ENCODE measurements around the gene CIB4. TPM values are rescaled to one million over a fixed set of nuclear protein-coding genes. Genes with fewer than 3 reads are reported as not detected.

CIB4 gene
- total and polyA plus RNA-seq, 2 of the 13 experiments (the other 11 are each of a cell fraction or from before 2014, with no cell fraction given), result not detected

GRCh38 chr2:26651470-26651771 lies 10.3 kb upstream of the CIB4 start:
- no peak for FAIRE-seq
- H4K20me1 ChIP-seq (ENCODE audit: insufficient read depth, low read length), result no peaks in the 10 kb centered on the region
- intact Hi-C loops (cut with micrococcal nuclease; ENCODE audit: unreplicated experiment) (no loop called here), in situ Hi-C loops (cut with HindIII; ENCODE audit: extremely low pct_ligation_motif_present, low pct_unique_long_range_greater_than_20kb) (no loop called here)
- no peak overlapping the region for H3K27ac ChIP-seq (ENCODE audit: extremely low read length, insufficient read depth, low read length)
- no peak overlapping the region for H3K4me2 ChIP-seq (ENCODE audit: low read depth, low read length)
- TF ChIP-seq NR3C1 (CRISPR knock-in tag; IDR thresholded peaks at IDR 0.05) (no peak), HOXA7 (CRISPR knock-in tag; IDR thresholded peaks at IDR 0.05) (no peak), NFE2 (CRISPR knock-in tag; IDR thresholded peaks at IDR 0.05) (no peak), ZNF598 (CRISPR knock-in tag; IDR thresholded peaks at IDR 0.05; ENCODE audit: borderline replicate concordance) (no peak), RBM22 (optimal IDR thresholded peaks at IDR 0.05; ENCODE audit: low read length) (no peak), IKZF4 (CRISPR knock-in tag; IDR thresholded peaks at IDR 0.05; ENCODE audit: borderline replicate concordance, low read depth, not compliant biosample characterization) (no peak), TAF1 (CRISPR knock-in tag; IDR thresholded peaks at IDR 0.05) (no peak), ZFP41 (CRISPR knock-in tag; IDR thresholded peaks at IDR 0.05; ENCODE audit: borderline replicate concordance) (no peak), SMAD1 (CRISPR knock-in tag; IDR thresholded peaks at IDR 0.05; ENCODE audit: borderline replicate concordance, low read depth) (no peak), PHF21A (CRISPR knock-in tag; IDR thresholded peaks at IDR 0.05) (no peak)
- no peaks in the 10 kb centered on the region for H3K4me1 ChIP-seq (ENCODE audit: insufficient read depth, low read length)
- H3K4me3 ChIP-seq (replicated peaks in 1 of 3; ENCODE audit: insufficient read depth in 1 of 3, low read depth in 2 of 3, low read length in 3 of 3), result no peak overlapping the region
- ChIA-PET CTCF (ENCODE audit: low intra/inter-chr PET ratio, low total read pairs) (no interaction called here), POLR2A (no interaction called here)
- no peak for ATAC-seq
- BruUV-seq (replicated peaks), result no TSS peak
- no peaks in the 10 kb centered on the region for H3K9me3 ChIP-seq (ENCODE audit: low read length)
- no peaks in the 10 kb centered on the region for H3K36me3 ChIP-seq (replicated peaks in 1 of 2; ENCODE audit: control insufficient read depth in 1 of 2, insufficient read depth in 2 of 2, low read length in 2 of 2)
- WGBS (ENCODE audit: low lambda C conversion rate), result 74% methylated on average over 7 of the region's 7 CpGs
- H3K27me3 ChIP-seq (ENCODE audit: control insufficient read depth in 1 of 2, insufficient read depth in 2 of 2, low read length in 2 of 2), result peaks cover 10 to 70% of the 10 kb centered on the region in 2 experiments
- no peak overlapping the region for H2AFZ ChIP-seq (ENCODE audit: low read length)
- H3K79me2 ChIP-seq (ENCODE audit: insufficient read depth, low read length), result no peaks in the 10 kb centered on the region
- no peak for DNase-seq (ENCODE audit: low spot score)
- no peak overlapping the region for H3K9ac ChIP-seq (ENCODE audit: insufficient read depth, low read depth, low read length)

All from HepG2 (cell line).